NK-92 (cell line): ENCODE data around the gene TNIP1.

ENCODE experiments used
- DNase-seq: peaks from one replicate; lab custom pipeline; 2025; ENCODE audit not compliant: unreplicated experiment; lab: John Stamatoyannopoulos, UW

TNIP1 gene

DNA sequence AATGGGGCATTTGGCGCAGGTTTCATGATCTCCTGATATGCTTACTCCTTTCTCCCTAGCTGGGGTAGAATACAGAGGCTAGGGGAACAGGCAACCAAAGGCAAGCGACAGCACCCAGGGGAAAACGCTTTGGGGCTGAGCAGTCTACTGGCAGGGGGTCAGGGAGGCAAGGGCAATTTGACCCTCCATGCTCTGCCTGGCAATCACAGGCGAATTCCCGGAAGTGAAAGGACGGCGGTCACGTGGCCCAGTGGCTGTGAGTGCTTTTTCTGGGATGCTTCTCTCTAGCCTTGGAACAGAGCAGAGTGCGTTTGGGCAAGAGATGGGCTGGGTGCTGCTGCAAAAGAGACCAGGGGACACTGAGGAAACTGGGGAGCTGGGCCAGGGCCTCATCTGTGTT, 54.7 kb downstream of the TNIP1 start:
- DNase-seq, result no peak

DNA sequence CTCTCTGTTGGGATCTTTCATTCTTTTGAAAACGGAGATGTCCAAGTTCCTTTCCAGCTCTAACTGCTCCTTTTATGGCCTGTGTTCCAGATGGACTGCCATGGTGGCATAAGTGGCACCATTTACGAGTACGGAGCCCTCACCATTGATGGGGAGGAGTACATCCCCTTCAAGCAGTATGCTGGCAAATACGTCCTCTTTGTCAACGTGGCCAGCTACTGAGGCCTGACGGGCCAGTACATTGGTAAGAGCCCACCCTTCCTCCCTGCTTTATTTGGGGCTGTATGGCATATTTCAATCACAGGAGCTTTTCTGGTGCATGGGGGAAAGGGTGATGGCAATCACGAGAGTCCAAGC, 55.6 kb downstream of the TNIP1 start:
- no peak for DNase-seq

GRCh38 chr5:151024440-151025249, 56.2 kb downstream of the TNIP1 start:
- DNase-seq, result no peak

GRCh38 chr5:151023651-151024050, 57.2 kb downstream of the TNIP1 start:
- no peak for DNase-seq

- no peak for DNase-seq
These were observed 57.7 kb downstream of the TNIP1 start for GRCh38 chr5:151023047-151023615.

- DNase-seq, result no peak
These were observed 58.3 kb downstream of the TNIP1 start for GRCh38 chr5:151022511-151023018.

GRCh38 chr5:151021746-151022145, 59.1 kb downstream of the TNIP1 start:
- no peak for DNase-seq

GRCh38 chr5:151020304-151021110, 60.3 kb downstream of the TNIP1 start, which contains the start of gene GPX3:
GPX3 (plus strand) TSS chr5:151020591; CDS start chr5:151020655, 64 bp downstream.
- DNase-seq, result no peak

DNA sequence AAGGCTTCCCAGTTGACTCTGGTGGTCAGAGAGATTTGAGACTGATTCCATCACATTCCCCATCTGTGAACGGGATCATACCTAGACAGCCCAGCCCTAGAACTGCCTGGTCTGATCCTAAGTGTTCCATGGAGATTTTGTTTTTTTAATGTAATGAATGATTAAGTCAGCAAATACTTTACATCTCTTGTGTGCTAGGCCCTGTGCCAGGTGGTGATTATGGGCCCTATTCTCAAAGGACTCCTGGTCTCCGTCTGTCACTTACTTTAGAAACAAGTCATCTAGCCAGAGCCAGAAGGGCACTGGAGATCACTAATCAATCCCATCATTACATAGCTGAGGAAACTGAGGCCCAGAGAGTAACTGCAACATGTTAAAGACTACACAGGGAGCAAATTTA, 61.5 kb downstream of the TNIP1 start:
- no peak for DNase-seq

DNA sequence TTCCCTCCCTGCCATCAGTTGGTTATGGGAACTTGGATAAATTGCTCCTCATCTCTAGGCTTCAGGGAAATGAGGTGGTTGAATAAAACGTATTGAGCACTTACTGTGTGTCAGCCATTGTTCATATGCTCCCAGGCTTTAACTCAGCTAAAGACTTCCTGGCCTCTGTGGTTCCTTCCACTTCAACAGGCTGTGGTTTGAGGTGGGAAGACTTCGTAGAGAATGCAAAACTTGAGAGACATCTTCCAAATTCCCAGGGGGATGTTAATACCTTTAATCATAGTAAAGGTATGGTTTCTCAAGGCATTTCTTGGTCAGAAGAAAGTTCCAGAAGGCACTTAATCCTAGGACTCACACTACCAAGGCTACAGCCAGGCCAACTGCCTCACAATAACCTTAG, 62.0 kb downstream of the TNIP1 start:
- no peak for DNase-seq

- DNase-seq, result no peak
These were observed 62.9 kb downstream of the TNIP1 start for GRCh38 chr5:151017897-151018296.

- DNase-seq, result no peak
These were observed 64.1 kb downstream of the TNIP1 start for GRCh38 chr5:151016700-151017099.

GRCh38 chr5:151015974-151016587, 64.8 kb downstream of the TNIP1 start:
- DNase-seq, result no peak

GRCh38 chr5:151014680-151015343, 66.0 kb downstream of the TNIP1 start:
- no peak for DNase-seq

GRCh38 chr5:151012862-151013261, 68.0 kb downstream of the TNIP1 start:
- no peak for DNase-seq

GRCh38 chr5:151008906-151009305, 71.9 kb downstream of the TNIP1 start:
- no peak for DNase-seq

DNA sequence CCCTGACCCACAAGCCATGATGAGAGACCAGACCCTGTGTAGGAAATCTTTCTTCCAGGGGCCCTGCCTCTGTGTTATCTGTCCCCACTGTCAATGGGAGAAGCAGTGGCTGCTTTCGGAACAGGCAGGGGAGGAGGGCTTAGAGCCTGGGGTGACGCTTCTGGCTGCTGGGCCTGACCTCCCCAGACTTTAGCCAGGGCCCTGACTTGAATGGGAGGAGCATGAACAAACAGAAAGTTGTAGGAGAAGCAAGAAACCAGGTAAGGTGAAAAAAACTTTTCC, 72.7 kb downstream of the TNIP1 start:
- no peak for DNase-seq

GRCh38 chr5:151007430-151008209, 73.2 kb downstream of the TNIP1 start:
- DNase-seq, result no peak

GRCh38 chr5:151006704-151007334, 74.0 kb downstream of the TNIP1 start:
- DNase-seq, result no peak
